ENCODE results near the gene SHROOM3. TPM values are rescaled to one million over a fixed set of nuclear protein-coding genes. Genes with fewer than 3 reads are reported as not detected.

Gene SHROOM3
- polyA plus RNA-seq, 1 donor from 2014 or later: 2.7 TPM

GRCh38 chr4:76708971-76709771 lies 274.1 kb downstream of the SHROOM3 start:
- Histone ChIP-seq H3F3A (ENCODE audit: insufficient read depth, low read length, poor library complexity, severe bottlenecking) (no peaks in the 10 kb centered on the region), H3K4me2 (ENCODE audit: low read length) (no peak overlapping the region), H3K36me3 (ENCODE audit: insufficient read depth, low read length) (no peaks in the 10 kb centered on the region)

GRCh38 chr4:76709772-76710090 lies 274.7 kb downstream of the SHROOM3 start:
- H3K4me2 ChIP-seq (ENCODE audit: low read length): no peak overlapping the region
- no peaks in the 10 kb centered on the region for H3K27me3 ChIP-seq (ENCODE audit: insufficient read depth, low read depth, low read length)
- no peak overlapping the region for H3K27ac ChIP-seq (ENCODE audit: low read length)
- no peaks in the 10 kb centered on the region for H4K20me1 ChIP-seq (ENCODE audit: insufficient read depth)
- H2AFZ ChIP-seq (ENCODE audit: low read depth, low read length): no peak overlapping the region
- H3K79me2 ChIP-seq (replicated peaks; ENCODE audit: insufficient read depth, low read length): peaks cover 17% of the 10 kb centered on the region
- H3K4me3 ChIP-seq (ENCODE audit: low read length): no peak overlapping the region
- no peaks in the 10 kb centered on the region for H3K36me3 ChIP-seq (ENCODE audit: insufficient read depth, low read length)
- H3K9me3 ChIP-seq (ENCODE audit: low read length): no peaks in the 10 kb centered on the region
- no peaks in the 10 kb centered on the region for H3F3A ChIP-seq (ENCODE audit: insufficient read depth, low read length, poor library complexity, severe bottlenecking)
- H3K9me2 ChIP-seq (ENCODE audit: insufficient read depth, low read length): no peaks in the 10 kb centered on the region
- H3K9ac ChIP-seq (ENCODE audit: low read length): no peak overlapping the region
- TF ChIP-seq MXI1 (conservative IDR thresholded peaks at IDR 0.05; ENCODE audit: poor library complexity, severe bottlenecking) (no peak), REST (IDR thresholded peaks at IDR 0.05; ENCODE audit: borderline replicate concordance) (no peak), SMC3 (conservative IDR thresholded peaks at IDR 0.05; ENCODE audit: poor library complexity) (no peak), POLR2AphosphoS5 (IDR thresholded peaks at IDR 0.05) (no peak), EZH2 (IDR thresholded peaks at IDR 0.05; ENCODE audit: borderline replicate concordance, insufficient read depth, low read length, poor library complexity, severe bottlenecking) (no peak), CTCF (IDR thresholded peaks at IDR 0.05; ENCODE audit: poor library complexity, severe bottlenecking) (no peak), RAD21 (conservative IDR thresholded peaks at IDR 0.05) (no peak)

More at GRCh38 chr4:76708971-76709771, 274.1 kb downstream of the SHROOM3 start:
- no peaks in the 10 kb centered on the region for H3K9me2 ChIP-seq (ENCODE audit: insufficient read depth, low read length)
- H3K79me2 ChIP-seq (replicated peaks; ENCODE audit: insufficient read depth, low read length): peaks cover 17% of the 10 kb centered on the region
- H3K9me3 ChIP-seq (ENCODE audit: low read length): no peaks in the 10 kb centered on the region
- no peak for TF ChIP-seq EP300 (conservative IDR thresholded peaks at IDR 0.05; ENCODE audit: poor library complexity, severe bottlenecking)
- TF ChIP-seq POLR2AphosphoS5 (IDR thresholded peaks at IDR 0.05): no peak
- TF ChIP-seq CTCF (IDR thresholded peaks at IDR 0.05; ENCODE audit: poor library complexity, severe bottlenecking): no peak
- TF ChIP-seq REST (IDR thresholded peaks at IDR 0.05; ENCODE audit: borderline replicate concordance): no peak
- H3K27ac ChIP-seq (ENCODE audit: low read length): no peak overlapping the region
- no peak overlapping the region for H3K4me3 ChIP-seq (ENCODE audit: low read length)
- H3K27me3 ChIP-seq (ENCODE audit: insufficient read depth, low read depth, low read length): no peaks in the 10 kb centered on the region
- H3K9ac ChIP-seq (ENCODE audit: low read length): no peak overlapping the region
- H4K20me1 ChIP-seq (ENCODE audit: insufficient read depth): no peaks in the 10 kb centered on the region
- H2AFZ ChIP-seq (ENCODE audit: low read depth, low read length): no peak overlapping the region

Data from neural cell (in vitro differentiated cells).